Measurements from ENCODE around the gene TRAF6. TPM values are rescaled to one million over a fixed set of nuclear protein-coding genes. Genes with fewer than 3 reads are reported as not detected.

The TRAF6 gene
- polyA plus RNA-seq, 3 donors from 2014 or later = 11.3 to 20.0 (median 13.1) TPM

DNA sequence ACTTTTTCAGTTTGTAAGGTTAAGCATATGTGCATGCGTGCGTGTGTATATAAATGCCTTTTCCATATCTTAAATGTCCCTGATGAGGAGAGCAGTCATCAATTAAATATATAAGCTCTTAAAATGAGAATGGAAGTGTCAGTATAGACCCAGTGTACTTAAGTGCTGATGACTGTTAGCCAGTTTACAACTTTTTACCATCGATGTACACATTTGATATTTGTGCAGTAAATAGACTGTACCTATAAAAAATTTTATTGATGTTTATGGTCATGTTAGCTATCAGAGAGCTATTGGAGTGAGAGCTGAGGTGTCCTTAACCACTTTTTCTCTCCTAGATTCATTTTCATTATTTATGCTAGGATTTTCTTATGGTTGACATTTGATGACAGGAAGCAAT is 45.4 kb downstream of the TRAF6 start:
- Mint-ChIP-seq H3K36me3 (peaks cover 27 to 58% (median 30%) of the 10 kb centered on the region in 3 donors), H3K9me3 (peaks cover 0 to 1% (median 0%) of the 10 kb centered on the region in 6 donors), H3K4me3 (no peak overlapping the region), H3K4me1 (peaks cover 76 to 95% of the 10 kb centered on the region in 2 donors), H3K27me3 (ENCODE audit: low read depth in 3 of 3) (peaks cover 8 to 20% (median 8%) of the 10 kb centered on the region in 3 donors), H3K27ac (peak overlapping the region; percentile 32 to 88 (median 81))
- DNase-seq = no peak

GRCh38 chr11:36463781-36464180 is 46.3 kb downstream of the TRAF6 start:
- no peaks in the 10 kb centered on the region for H3K9me3 Mint-ChIP-seq
- H3K27me3 Mint-ChIP-seq (ENCODE audit: low read depth in 3 of 3) = peaks cover 8 to 16% (median 8%) of the 10 kb centered on the region in 3 donors
- no peak for DNase-seq
- H3K4me3 Mint-ChIP-seq = no peak overlapping the region
- peaks cover 27 to 58% (median 30%) of the 10 kb centered on the region in 3 donors for H3K36me3 Mint-ChIP-seq
- peaks cover 76 to 95% of the 10 kb centered on the region in 2 donors for H3K4me1 Mint-ChIP-seq
- peak overlapping the region in 5 of 6 donors; percentile 61 to 88 (median 81) for H3K27ac Mint-ChIP-seq

GRCh38 chr11:36462321-36462720 is 47.8 kb downstream of the TRAF6 start:
- Mint-ChIP-seq H3K9me3 (no peaks in the 10 kb centered on the region), H3K27ac (peak overlapping the region in 3 of 6 donors; percentile 20 to 86 (median 77))

DNA sequence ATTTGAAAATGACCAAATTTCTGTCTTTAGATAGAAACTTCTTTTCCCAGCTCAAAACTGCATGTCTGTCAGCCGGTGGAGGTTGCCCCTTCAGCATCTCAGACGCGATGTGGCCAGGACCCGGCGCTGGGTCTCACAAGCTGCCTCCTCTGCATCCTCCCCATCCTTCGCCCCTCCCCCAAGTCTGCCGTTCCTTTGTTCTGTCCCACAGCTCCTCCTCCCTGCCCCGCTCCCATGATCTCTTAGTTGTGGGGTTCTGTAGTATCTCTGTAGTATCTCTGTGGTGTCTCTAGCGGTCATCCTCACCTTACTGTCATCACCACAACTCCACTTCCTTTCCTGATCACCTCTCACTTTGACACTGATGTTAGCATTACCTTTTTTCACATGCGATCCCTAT is 49.9 kb downstream of the TRAF6 start:
- Mint-ChIP-seq H3K4me3 (peak overlapping the region; percentile 53 to 78 (median 65)), H3K9me3 (no peaks in the 10 kb centered on the region), H3K27ac (peak overlapping the region; percentile 77 to 93 (median 86)), H3K27me3 (ENCODE audit: low read depth in 3 of 3) (peaks cover 2 to 12% (median 3%) of the 10 kb centered on the region in 3 donors), H3K4me1 (peaks cover 76 to 95% of the 10 kb centered on the region in 2 donors), H3K36me3 (peaks cover 25 to 64% (median 44%) of the 10 kb centered on the region in 3 donors)
- DNase-seq = peak; percentile 43 to 59 (median 47)

More at GRCh38 chr11:36462321-36462720, 47.8 kb downstream of the TRAF6 start:
- no peak for DNase-seq
- Mint-ChIP-seq H3K4me1 (peaks cover 81 to 95% of the 10 kb centered on the region in 2 donors), H3K36me3 (peaks cover 35 to 64% (median 39%) of the 10 kb centered on the region in 3 donors), H3K27me3 (ENCODE audit: low read depth in 3 of 3) (peaks cover 7 to 17% (median 8%) of the 10 kb centered on the region in 3 donors), H3K4me3 (no peak overlapping the region)

- Mint-ChIP-seq H3K9me3 (no peaks in the 10 kb centered on the region), H3K27ac (peak overlapping the region; percentile 73 to 93 (median 85)), H3K4me1 (peaks cover 68 to 89% of the 10 kb centered on the region in 2 donors), H3K36me3 (peaks cover 23 to 65% (median 32%) of the 10 kb centered on the region in 3 donors), H3K27me3 (ENCODE audit: low read depth in 3 of 3) (peaks cover 2 to 13% (median 3%) of the 10 kb centered on the region in 3 donors), H3K4me3 (peak overlapping the region in 1 of 5 donors; percentile 33)
- no peak for DNase-seq
Observed at GRCh38 chr11:36459046-36459445, 51.0 kb downstream of the TRAF6 start.

- H3K9me3 Mint-ChIP-seq = no peaks in the 10 kb centered on the region
- DNase-seq = no peak
- peaks cover 28 to 67% (median 32%) of the 10 kb centered on the region in 3 donors for H3K36me3 Mint-ChIP-seq
- peaks cover 69 to 89% of the 10 kb centered on the region in 2 donors for H3K4me1 Mint-ChIP-seq
- H3K27ac Mint-ChIP-seq = peak overlapping the region; percentile 73 to 93 (median 84)
- H3K27me3 Mint-ChIP-seq (ENCODE audit: low read depth in 3 of 3) = peaks cover 3 to 10% (median 4%) of the 10 kb centered on the region in 3 donors
- H3K4me3 Mint-ChIP-seq = peak overlapping the region in 3 of 5 donors; percentile 2 to 32 (median 8)
Observed at GRCh38 chr11:36458129-36458915, 51.8 kb downstream of the TRAF6 start.

DNA sequence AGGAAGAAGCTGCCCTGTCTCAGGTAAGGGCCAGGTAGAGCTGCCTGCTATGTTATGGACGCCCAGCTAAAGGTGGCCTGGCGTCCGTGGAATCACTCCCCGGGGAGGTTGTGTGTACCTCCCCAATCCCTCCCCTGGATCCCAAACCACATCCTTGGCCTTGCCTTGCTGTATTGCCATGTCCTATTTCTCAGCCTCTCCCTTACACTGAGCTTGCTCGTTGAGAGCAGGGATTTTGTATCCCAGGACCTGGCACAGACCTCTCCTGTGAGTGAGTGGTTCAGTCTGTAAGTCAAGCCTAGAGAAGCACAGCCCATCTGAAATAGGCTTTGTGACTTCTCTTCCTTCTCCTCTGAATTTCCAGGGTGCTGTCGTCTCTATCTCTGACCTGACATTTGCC is 53.9 kb downstream of the TRAF6 start:
- H3K4me3 Mint-ChIP-seq = no peak overlapping the region
- peaks cover 39 to 69% (median 42%) of the 10 kb centered on the region in 3 donors for H3K36me3 Mint-ChIP-seq
- peak overlapping the region; percentile 48 to 73 (median 66) for H3K27ac Mint-ChIP-seq
- no peaks in the 10 kb centered on the region for H3K9me3 Mint-ChIP-seq
- H3K27me3 Mint-ChIP-seq (ENCODE audit: low read depth in 3 of 3) = peaks cover 3 to 8% (median 4%) of the 10 kb centered on the region in 3 donors
- DNase-seq = no peak
- peaks cover 82 to 94% of the 10 kb centered on the region in 2 donors for H3K4me1 Mint-ChIP-seq

DNA sequence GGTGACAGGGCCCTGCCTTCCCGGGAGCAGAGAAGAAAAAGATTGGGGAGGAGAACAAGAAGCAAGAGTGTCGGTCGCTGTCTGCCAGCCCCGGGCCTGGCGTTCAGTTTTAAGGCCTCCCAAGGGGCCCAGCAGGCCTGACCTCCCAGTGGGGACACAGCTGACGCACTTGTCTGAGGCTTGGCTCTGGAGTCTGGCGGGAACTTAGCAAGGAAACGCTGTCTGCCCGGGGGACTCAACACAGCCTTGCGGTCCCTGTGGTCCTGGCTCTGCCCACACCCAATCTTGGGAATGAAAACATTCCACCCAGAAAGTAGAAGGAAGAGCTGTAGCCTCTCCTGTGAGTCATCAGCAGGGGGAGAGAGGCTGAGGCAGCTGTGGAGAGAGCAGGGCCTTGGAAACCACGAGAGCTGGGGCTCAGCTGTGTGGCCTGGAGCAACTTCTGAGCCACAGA is 54.4 kb downstream of the TRAF6 start:
- no peak for DNase-seq
- Mint-ChIP-seq H3K27ac (peak overlapping the region in 5 of 6 donors; percentile 11 to 65 (median 55)), H3K9me3 (no peaks in the 10 kb centered on the region), H3K36me3 (peaks cover 39 to 70% (median 42%) of the 10 kb centered on the region in 3 donors), H3K4me1 (peaks cover 82 to 94% of the 10 kb centered on the region in 2 donors), H3K4me3 (no peak overlapping the region), H3K27me3 (ENCODE audit: low read depth in 3 of 3) (peaks cover 2 to 8% (median 4%) of the 10 kb centered on the region in 3 donors)

GRCh38 chr11:36454941-36455631 is 55.0 kb downstream of the TRAF6 start:
- peaks cover 39 to 70% (median 43%) of the 10 kb centered on the region in 3 donors for H3K36me3 Mint-ChIP-seq

DNA sequence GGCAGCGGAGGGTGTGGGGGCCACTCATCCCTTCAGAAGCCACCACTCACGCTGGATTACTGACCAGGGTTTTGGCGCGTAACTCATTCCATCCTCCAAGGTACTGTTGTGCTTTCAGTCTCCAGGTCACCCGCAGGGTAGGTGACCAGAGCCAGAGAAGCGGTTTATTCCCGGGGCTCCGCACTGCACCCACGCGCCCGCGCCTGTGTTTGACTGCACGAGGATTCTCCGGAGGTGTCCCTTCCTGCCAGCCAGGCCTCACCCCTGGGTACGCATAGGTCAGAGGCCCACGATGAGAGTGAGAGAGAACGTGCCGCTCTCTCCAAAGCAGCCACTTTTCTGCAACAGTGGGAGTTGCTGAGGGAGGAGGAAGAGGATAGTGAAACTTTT is 55.5 kb downstream of the TRAF6 start:
- Mint-ChIP-seq H3K9me3 (no peaks in the 10 kb centered on the region), H3K27ac (peak overlapping the region in 2 of 6 donors; percentile 81 to 92), H3K27me3 (ENCODE audit: low read depth in 3 of 3) (peaks cover 0 to 8% (median 4%) of the 10 kb centered on the region in 3 donors), H3K4me3 (no peak overlapping the region), H3K36me3 (peaks cover 43 to 75% (median 48%) of the 10 kb centered on the region in 3 donors), H3K4me1 (peaks cover 82 to 94% of the 10 kb centered on the region in 2 donors)
- no peak for DNase-seq

More at GRCh38 chr11:36454941-36455631, 55.0 kb downstream of the TRAF6 start:
- H3K27ac Mint-ChIP-seq = peak overlapping the region in 4 of 6 donors; percentile 28 to 64 (median 34)
- no peak for DNase-seq
- no peak overlapping the region for H3K4me3 Mint-ChIP-seq
- peaks cover 82 to 94% of the 10 kb centered on the region in 2 donors for H3K4me1 Mint-ChIP-seq
- H3K9me3 Mint-ChIP-seq = no peaks in the 10 kb centered on the region
- peaks cover 0 to 8% (median 4%) of the 10 kb centered on the region in 3 donors for H3K27me3 Mint-ChIP-seq (ENCODE audit: low read depth in 3 of 3)

DNA sequence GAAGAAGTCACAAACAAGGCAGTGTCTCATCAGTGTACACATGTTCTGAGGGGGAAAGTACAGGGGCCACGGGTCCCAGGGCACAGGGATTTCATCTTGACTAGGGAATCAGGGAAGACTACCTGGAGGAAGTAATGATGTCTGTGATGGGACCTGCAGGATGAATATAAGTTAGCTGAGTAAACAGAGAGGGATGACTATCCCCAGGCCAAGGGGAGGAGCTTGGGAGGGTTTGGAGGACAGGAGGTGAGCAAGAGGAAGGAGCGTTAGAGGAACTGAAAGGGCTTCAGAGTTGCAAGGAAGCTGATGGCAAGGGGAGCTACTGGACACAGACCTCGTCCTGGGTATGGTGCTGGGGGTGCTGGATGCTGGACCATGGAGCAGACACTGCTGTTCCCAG is 56.4 kb downstream of the TRAF6 start:
- DNase-seq = no peak
- peak overlapping the region; percentile 76 to 95 (median 88) for H3K27ac Mint-ChIP-seq
- H3K4me1 Mint-ChIP-seq = peaks cover 82 to 94% of the 10 kb centered on the region in 2 donors
- H3K27me3 Mint-ChIP-seq (ENCODE audit: low read depth in 3 of 3) = peaks cover 0 to 8% (median 2%) of the 10 kb centered on the region in 3 donors
- no peaks in the 10 kb centered on the region for H3K9me3 Mint-ChIP-seq
- peak overlapping the region in 4 of 5 donors; percentile 0 to 33 (median 28) for H3K4me3 Mint-ChIP-seq
- H3K36me3 Mint-ChIP-seq = peaks cover 44 to 82% (median 53%) of the 10 kb centered on the region in 3 donors

- peak overlapping the region; percentile 53 to 82 (median 69) for H3K4me3 Mint-ChIP-seq
Observed at GRCh38 chr11:36452961-36453360, 57.1 kb downstream of the TRAF6 start.

More at GRCh38 chr11:36452961-36453360, 57.1 kb downstream of the TRAF6 start:
- Mint-ChIP-seq H3K27ac (peak overlapping the region; percentile 81 to 95 (median 90)), H3K4me1 (peaks cover 82 to 94% of the 10 kb centered on the region in 2 donors), H3K27me3 (ENCODE audit: low read depth in 3 of 3) (peaks cover 0 to 8% (median 2%) of the 10 kb centered on the region in 3 donors), H3K9me3 (no peaks in the 10 kb centered on the region), H3K36me3 (peaks cover 45 to 82% (median 55%) of the 10 kb centered on the region in 3 donors)
- DNase-seq = peak in 2 of 3 donors; percentile 12 to 21
